ENCODE data around the gene MFSD6L.

- no peak for TF ChIP-seq GATA2 (IDR thresholded peaks at IDR 0.05; ENCODE audit: low read depth, low read length)
- no peak for TF ChIP-seq GATA3 (IDR thresholded peaks at IDR 0.05; ENCODE audit: low read depth, low read length)
Measured at GRCh38 chr17:8806253-8806925, 7.2 kb upstream of the MFSD6L start.

Data from SH-SY5Y (cell line).